Aorta (tissue), 5 donors: Measurements from ENCODE around the gene GNG13. TPM values are rescaled to one million over a fixed set of nuclear protein-coding genes. Genes with fewer than 3 reads are reported as not detected.

ENCODE experiments used
- ATAC-seq: fragments of 200-7000 bp; cut with Tn5 transposase; one replicate; pipeline ENCODE4 v1.9.1; 2022; ENCODE audit warnings: moderate library complexity; ENCODE audit not compliant: low FRiP score
- DNase-seq, 2 donors: peaks; one replicate each; pipeline ENCODE4 v3.0.0-alpha.2; 2020
- H3K27ac ChIP-seq, 2 donors: one replicate each; pipeline ENCODE4 v1.5.1; 2013; ENCODE audit warnings: low read length in 2 of 2, mild to moderate bottlenecking in 2 of 2, moderate library complexity in 2 of 2, control low read depth in 1 of 2, inconsistent platforms in 1 of 2, low read depth in 1 of 2
- H3K27me3 ChIP-seq, 2 donors: one replicate each; pipeline ENCODE4 v1.6.1; 2013; ENCODE audit warnings: control low read depth in 1 of 2, low read length in 1 of 2, mild to moderate bottlenecking in 1 of 2, moderate library complexity in 1 of 2; ENCODE audit not compliant: insufficient read depth in 2 of 2, control insufficient read depth in 1 of 2
- H3K36me3 ChIP-seq, 2 donors: one replicate each; pipeline ENCODE4 v1.6.1; 2013; ENCODE audit warnings: control low read depth in 1 of 2, low read length in 1 of 2, mild to moderate bottlenecking in 1 of 2; ENCODE audit not compliant: insufficient read depth in 2 of 2, control insufficient read depth in 1 of 2
- H3K4me1 ChIP-seq, 2 donors: one replicate each; pipeline ENCODE4 v1.6.1; 2013; ENCODE audit warnings: low read length in 2 of 2, control low read depth in 1 of 2, mild to moderate bottlenecking in 1 of 2, moderate library complexity in 1 of 2; ENCODE audit not compliant: insufficient read depth in 2 of 2, control insufficient read depth in 1 of 2
- H3K4me3 ChIP-seq, 2 donors: one replicate each; pipeline ENCODE4 v1.5.1; 2013; ENCODE audit warnings: low read length in 2 of 2, control low read depth in 1 of 2, mild to moderate bottlenecking in 1 of 2
- H3K9me3 ChIP-seq: one replicate; pipeline ENCODE4 v1.6.1; 2013; ENCODE audit warnings: mild to moderate bottlenecking, low read length; ENCODE audit not compliant: control insufficient read depth
- WGBS, 2 donors: extraction: QIAGEN DNeasy Blood & Tissue Kit; methylation state at CpG; one replicate each; pipeline ENCODE4 v1.1.7; 2013; 5-methylcytosine and 5-hydroxymethylcytosine counted together
- intact Hi-C, 2 donors: fragments of 100-400 bp; cut with DNase I; formaldehyde crosslinking; loops; one replicate each; pipeline versions ENCODE4 v1.14.2 to v1.15.0; 2022
- polyA plus RNA-seq, 2 donors: library from polyadenylated mRNA; stranded (reverse); fragments of 200-250 nt; gene quantifications; one replicate each; pipeline ENCODE4 v1.2.3, GENCODE V29; 2013
- total RNA-seq, 2 donors: library from RNA; stranded (reverse); fragmentation: NEBNext Ultra II Directional; extraction: Animal tissue kit (Norgen Biotek cat#: 25700); gene quantifications; one replicate each; pipeline ENCODE4 v1.2.1, GENCODE V29; 2021
- donor health status: healthy with polysubstance abuse.
- donor health status: Bipolar disorder and iron deficiency.
- donor health status: DM: no; HTN: no; CAD: no.
- donor health status: DM: no; HTN: no; CAD: no.
- donor health status: DM: yes; HTN: yes; CAD: no.

Gene GNG13
- total and polyA plus RNA-seq, 4 donors: not detected

DNA sequence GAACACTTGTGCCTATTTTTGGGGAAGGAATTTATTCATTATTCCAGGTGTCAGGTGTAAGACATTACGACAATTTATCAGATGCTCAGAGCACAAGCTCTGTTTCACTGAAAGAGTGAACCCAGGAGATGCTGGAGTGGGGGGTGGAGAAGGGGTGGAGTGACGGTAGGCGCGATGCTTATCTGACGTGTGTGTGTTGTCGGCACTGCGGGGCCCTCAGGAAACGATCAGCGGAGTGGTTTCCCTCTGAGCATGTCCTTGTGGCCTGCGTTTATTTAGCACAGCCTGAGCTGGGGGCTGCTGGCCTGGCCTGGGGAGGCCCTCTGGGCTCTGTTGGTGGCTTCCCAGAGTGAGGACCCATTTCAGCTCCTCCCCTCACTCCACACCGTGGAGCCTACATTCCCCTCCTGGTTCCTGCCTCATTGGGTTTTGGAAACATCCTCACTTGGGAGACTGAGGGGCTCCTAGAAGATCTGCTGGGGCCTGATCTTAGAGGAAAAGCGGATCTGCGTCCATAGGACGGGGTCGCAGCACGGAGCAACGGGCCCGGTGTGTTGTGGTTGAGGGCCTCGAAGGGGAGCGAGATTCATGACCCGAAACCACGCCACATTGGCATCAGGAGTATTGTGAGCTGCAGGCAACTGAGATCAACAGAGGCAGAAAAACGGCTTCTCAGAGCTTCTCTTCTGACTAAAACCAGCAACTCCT is 19.0 kb upstream of the GNG13 start:
- 70 to 72% methylated on average over 23 of the region's 23 CpGs for WGBS, 2 donors
- H3K27me3 ChIP-seq: no peaks in the 10 kb centered on the region
- no peak for DNase-seq
- H3K4me3 ChIP-seq: no peak overlapping the region
- H3K9me3 ChIP-seq: no peaks in the 10 kb centered on the region
- no peak overlapping the region for H3K27ac ChIP-seq
- intact Hi-C loops: loop anchor here (10.0 kb wide), 1 partner anchor 235 kb away; no protein-coding TSS in a partner anchor
- H3K36me3 ChIP-seq: no peaks in the 10 kb centered on the region
- ATAC-seq: no peak
- H3K4me1 ChIP-seq: no peaks in the 10 kb centered on the region

DNA sequence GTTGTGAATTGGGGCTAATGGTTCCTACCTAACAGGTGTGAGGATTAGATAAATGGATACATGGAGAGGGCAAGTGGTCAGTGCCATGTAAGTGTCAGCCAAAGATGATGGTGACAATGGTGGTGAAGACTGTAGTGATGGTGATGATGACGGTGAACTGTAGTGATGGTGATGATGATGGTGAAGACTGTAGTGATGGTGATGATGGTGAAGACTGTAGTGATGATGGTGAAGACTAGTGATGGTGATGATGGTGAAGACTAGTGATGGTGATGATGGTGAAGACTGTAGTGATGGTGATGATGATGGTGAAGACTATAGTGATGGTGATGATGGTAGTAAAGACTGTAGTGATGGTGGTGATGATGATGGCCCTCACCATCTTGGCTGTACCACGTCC is 18.1 kb upstream of the GNG13 start:
- no peaks in the 10 kb centered on the region for H3K9me3 ChIP-seq
- no peak for ATAC-seq
- H3K4me1 ChIP-seq: no peaks in the 10 kb centered on the region
- no peak overlapping the region for H3K4me3 ChIP-seq
- no peak overlapping the region for H3K27ac ChIP-seq
- DNase-seq: no peak
- 67 to 77% methylated on average over 2 of the region's 2 CpGs for WGBS, 2 donors
- no peaks in the 10 kb centered on the region for H3K36me3 ChIP-seq
- intact Hi-C loops: loop anchor here (10.0 kb wide), 1 partner anchor 236 kb away; no protein-coding TSS in a partner anchor
- H3K27me3 ChIP-seq: no peaks in the 10 kb centered on the region

DNA sequence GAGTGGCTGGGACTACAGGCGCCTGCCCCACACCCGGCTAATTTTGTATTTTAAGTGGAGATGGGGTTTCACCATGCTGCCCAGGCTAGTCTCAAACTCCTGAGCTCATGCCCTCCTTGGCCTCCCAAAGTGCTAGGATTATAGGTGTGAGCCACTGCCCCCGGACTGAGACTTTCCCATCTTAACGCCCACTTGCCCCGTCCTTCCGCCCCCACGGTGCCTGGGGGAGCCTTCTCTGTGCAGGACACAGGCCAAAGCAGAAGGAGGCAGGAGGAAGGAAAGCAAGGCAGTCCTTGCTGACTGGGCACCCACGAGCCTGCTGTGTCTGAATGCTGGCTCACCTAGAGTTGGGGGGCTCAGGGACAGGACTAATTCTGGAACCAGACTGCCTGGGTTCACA is 17.6 kb upstream of the GNG13 start:
- intact Hi-C loops: loop anchor here (10.0 kb wide), 1 partner anchor 237 kb away; no protein-coding TSS in a partner anchor
- no peaks in the 10 kb centered on the region for H3K4me1 ChIP-seq
- ATAC-seq (no peak), DNase-seq (no peak)
- no peaks in the 10 kb centered on the region for H3K36me3 ChIP-seq
- no peaks in the 10 kb centered on the region for H3K27me3 ChIP-seq
- no peaks in the 10 kb centered on the region for H3K9me3 ChIP-seq
- no peak overlapping the region for H3K27ac ChIP-seq
- WGBS, 2 donors: 81 to 89% methylated on average over 8 of the region's 8 CpGs
- H3K4me3 ChIP-seq: no peak overlapping the region

DNA sequence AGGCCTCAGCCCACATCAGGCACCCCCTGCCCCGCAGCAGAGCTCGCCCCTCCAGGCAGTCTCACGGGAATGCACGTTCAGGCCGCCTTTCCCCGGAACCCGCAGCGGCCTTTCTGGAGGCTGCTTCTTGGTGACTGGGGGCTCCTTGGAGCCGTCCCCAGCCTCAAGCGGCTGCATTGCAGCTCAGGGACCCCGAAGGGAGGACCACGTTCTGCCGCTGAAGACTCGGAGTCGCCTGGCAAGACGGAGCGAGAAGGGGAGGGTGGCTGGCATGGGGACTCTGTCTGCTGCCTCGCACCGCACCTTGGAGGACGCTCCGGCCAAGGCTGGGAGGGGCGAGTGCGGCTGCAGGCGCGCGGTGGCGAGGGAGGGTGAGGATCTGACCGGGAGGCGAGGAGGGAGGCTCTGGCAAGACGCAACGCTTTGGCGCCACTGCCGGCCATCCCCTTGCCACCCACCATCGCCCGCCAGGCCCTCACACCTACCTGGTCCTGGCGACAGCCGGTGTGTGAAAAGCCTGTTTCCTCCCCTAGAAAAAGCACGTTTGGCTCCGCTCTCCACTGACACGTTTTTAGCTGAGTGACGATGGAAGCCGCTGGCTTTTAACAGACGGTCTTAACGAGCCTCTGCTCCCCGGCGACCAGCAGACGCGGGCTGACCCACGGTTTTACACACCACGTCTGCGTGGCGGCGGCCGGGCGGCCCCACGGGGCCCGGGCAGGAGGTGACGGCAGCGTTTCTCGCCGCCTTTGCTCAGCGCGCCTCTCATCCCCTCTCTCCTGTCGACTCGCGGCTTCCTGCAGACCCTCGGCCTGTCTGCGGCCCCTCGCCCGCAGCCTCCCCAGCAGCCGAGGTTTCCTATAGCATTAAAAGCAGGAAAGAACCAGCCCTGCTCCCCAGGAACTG is 16.7 kb upstream of the GNG13 start:
- Histone ChIP-seq H3K4me3 (no peak overlapping the region), H3K36me3 (no peaks in the 10 kb centered on the region), H3K4me1 (no peaks in the 10 kb centered on the region), H3K27me3 (no peaks in the 10 kb centered on the region), H3K9me3 (peaks cover 1% of the 10 kb centered on the region), H3K27ac (no peak overlapping the region)
- 45 to 59% methylated on average over 71 of the region's 71 CpGs for WGBS, 2 donors
- intact Hi-C loops: loop anchor here (10.0 kb wide), 1 partner anchor 238 kb away; no protein-coding TSS in a partner anchor
- no peak for DNase-seq
- ATAC-seq: no peak

DNA sequence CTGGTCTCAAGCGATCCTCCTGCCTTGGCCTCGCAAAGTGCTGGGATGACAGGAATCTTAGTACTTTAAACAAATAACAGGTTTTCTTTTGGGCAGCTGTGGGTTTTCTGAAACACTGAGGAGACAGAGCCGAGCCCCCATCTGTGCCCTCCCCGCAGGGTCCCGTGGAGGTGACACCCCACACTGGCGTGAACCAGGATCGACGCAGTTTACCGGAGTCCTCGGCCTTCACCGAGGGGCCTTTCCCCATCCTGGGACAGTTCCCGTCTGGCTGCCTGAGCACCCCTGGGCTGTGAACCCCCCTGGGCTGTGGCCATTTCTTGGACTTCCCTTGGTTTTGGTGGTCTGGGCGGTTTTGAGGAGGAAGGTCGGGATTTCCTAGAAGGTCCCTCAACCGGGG is 15.3 kb upstream of the GNG13 start:
- DNase-seq (no peak), ATAC-seq (no peak)
- intact Hi-C loops: loop anchor here (10.0 kb wide), 1 partner anchor 239 kb away; no protein-coding TSS in a partner anchor
- Histone ChIP-seq H3K4me1 (no peaks in the 10 kb centered on the region), H3K4me3 (no peak overlapping the region), H3K9me3 (peaks cover 5% of the 10 kb centered on the region), H3K36me3 (no peaks in the 10 kb centered on the region), H3K27me3 (no peaks in the 10 kb centered on the region), H3K27ac (no peak overlapping the region)
- WGBS, 2 donors: 92 to 93% methylated on average over 15 of the region's 15 CpGs

DNA sequence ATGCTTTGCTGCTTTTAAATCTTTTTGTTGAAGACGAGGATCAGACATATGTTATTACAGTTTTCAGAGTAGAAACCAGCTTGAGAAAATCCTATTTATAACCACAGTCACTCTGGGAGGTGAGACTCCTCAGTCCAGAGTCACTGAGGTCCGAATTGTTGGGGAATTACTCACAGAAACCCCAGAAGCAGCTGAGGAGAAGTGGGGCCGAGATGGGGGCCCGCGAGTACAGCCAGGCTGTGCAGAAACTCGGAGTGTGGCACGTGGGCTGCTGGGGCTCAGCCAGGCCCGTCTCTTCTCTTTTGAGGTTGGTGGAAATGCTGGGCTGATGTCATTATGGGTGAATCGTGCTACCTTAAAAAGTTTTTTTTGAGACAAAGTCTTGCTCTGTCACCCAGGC is 14.4 kb upstream of the GNG13 start:
- Histone ChIP-seq H3K36me3 (no peaks in the 10 kb centered on the region), H3K27me3 (no peaks in the 10 kb centered on the region), H3K9me3 (peaks cover 5% of the 10 kb centered on the region), H3K27ac (no peak overlapping the region), H3K4me3 (no peak overlapping the region), H3K4me1 (no peaks in the 10 kb centered on the region)
- ATAC-seq (no peak), DNase-seq (no peak)
- intact Hi-C loops: loop anchor here (10.0 kb wide), 1 partner anchor 240 kb away; no protein-coding TSS in a partner anchor
- 54 to 65% methylated on average over 9 of the region's 9 CpGs for WGBS, 2 donors

DNA sequence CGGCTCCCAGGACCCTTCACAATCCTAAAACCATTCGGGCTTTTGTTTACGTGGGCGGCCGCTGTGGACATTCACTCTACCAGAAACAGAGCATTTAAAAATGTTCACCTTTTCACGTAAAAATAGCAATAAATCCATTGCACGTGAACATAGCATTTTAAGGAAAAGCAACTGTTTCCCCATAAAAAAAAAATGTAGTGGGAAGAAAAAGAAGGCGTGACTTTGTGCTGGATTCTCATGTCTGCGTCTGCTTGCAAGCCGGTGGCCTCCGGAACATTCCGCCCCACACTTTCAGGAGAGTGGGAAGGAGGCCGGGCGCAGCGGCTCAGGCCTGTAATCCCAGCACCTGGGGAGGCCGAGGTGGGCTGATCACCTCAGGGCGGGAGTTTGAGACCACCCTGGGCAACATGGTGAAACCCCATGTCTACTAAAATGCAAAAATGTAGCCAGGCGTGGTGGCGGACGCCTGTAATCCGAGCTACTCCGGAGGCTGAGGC is 13.4 kb upstream of the GNG13 start:
- H3K36me3 ChIP-seq: no peaks in the 10 kb centered on the region
- no peak overlapping the region for H3K27ac ChIP-seq
- DNase-seq (no peak), ATAC-seq (no peak)
- intact Hi-C loops: loop anchor here (10.0 kb wide), 1 partner anchor 241 kb away; no protein-coding TSS in a partner anchor
- peaks cover 5% of the 10 kb centered on the region for H3K9me3 ChIP-seq
- H3K4me3 ChIP-seq: no peak overlapping the region
- H3K4me1 ChIP-seq: no peaks in the 10 kb centered on the region
- no peaks in the 10 kb centered on the region for H3K27me3 ChIP-seq
- 62% methylated on average over 22 of the region's 22 CpGs for WGBS, 2 donors

DNA sequence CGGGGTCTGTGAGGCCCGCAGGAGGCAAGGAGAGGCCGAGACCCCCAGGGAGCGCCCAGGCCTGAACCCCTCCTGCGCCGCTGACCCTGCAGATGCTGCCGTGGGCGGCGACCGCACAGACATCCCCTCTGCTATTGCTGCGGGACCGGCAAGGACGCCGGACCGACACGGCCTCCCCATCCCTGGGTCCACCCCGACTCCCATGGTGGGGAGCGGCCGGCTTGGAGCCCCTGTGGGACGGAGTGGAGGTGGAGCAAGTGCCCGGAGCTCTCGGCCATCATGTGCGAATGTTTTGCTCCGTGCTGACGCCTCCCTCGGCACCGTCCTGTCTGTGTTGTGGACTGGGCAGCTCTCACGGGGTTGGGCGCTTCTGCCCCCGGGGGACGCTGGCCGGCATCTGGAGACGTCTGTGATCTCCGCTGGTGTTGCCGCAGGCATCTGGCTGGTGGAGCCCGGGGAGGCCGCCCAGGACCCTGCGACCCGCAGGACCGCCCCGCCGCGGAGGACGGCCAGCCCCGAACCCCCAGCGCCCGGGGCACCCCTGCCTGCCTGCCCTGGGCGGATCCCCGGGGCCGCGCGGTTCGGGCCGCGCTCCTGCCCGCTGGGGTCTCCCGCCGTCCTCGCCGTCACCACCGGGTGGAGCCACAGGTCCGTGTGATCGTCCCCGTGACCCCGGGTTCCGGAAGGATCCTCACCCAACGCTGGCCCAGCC is 12.8 kb upstream of the GNG13 start:
- Histone ChIP-seq H3K36me3 (no peaks in the 10 kb centered on the region), H3K27me3 (no peaks in the 10 kb centered on the region), H3K9me3 (peaks cover 5% of the 10 kb centered on the region), H3K4me1 (no peaks in the 10 kb centered on the region), H3K27ac (no peak overlapping the region), H3K4me3 (no peak overlapping the region)
- intact Hi-C loops: loop anchor here (10.0 kb wide), 1 partner anchor 241 kb away; no protein-coding TSS in a partner anchor
- peak; percentile 55 for ATAC-seq
- no peak for DNase-seq
- 8 to 10% methylated on average over 66 to 67 of the region's 67 CpGs for WGBS, 2 donors
